ENCODE results near the gene WDR38. TPM values are rescaled to one million over a fixed set of nuclear protein-coding genes. Genes with fewer than 3 reads are reported as not detected.
A peak's percentile ranks its signal among the peaks of the same experiment; 100 is the strongest.
"Not testable (repeated sequence)": the region's sequence is repeated elsewhere in the genome, so short reads cannot be mapped to it uniquely, and the experiment has no call there.

Gene WDR38
- total RNA-seq, 1 donor from 2014 or later: not detected

- DNase-seq (ENCODE audit: low read depth in 2 of 2): peak in 1 of 2 donors; percentile 25
Measured at GRCh38 chr9:124834591-124834990, 18.7 kb upstream of the WDR38 start.

- DNase-seq (ENCODE audit: low read depth in 2 of 2): peak; percentile 83 to 84
Measured at GRCh38 chr9:124835026-124835557, 18.2 kb upstream of the WDR38 start.

GRCh38 chr9:124838132-124838531 lies 15.1 kb upstream of the WDR38 start:
- DNase-seq (ENCODE audit: low read depth in 2 of 2): not testable (repeated sequence)

GRCh38 chr9:124838567-124839275 lies 14.5 kb upstream of the WDR38 start:
- not testable (repeated sequence) for DNase-seq (ENCODE audit: low read depth in 2 of 2)

GRCh38 chr9:124839612-124840299 lies 13.5 kb upstream of the WDR38 start:
- no peak for DNase-seq (ENCODE audit: low read depth in 2 of 2)

- peak in 1 of 2 donors; percentile 33 for DNase-seq (ENCODE audit: low read depth in 2 of 2)
Measured at GRCh38 chr9:124840300-124840833, 12.9 kb upstream of the WDR38 start.

- no peak for DNase-seq (ENCODE audit: low read depth in 2 of 2)
Measured at GRCh38 chr9:124841075-124841821, 12.0 kb upstream of the WDR38 start.

- DNase-seq (ENCODE audit: low read depth in 2 of 2): no peak
Measured at GRCh38 chr9:124843456-124844034, 9.7 kb upstream of the WDR38 start.

GRCh38 chr9:124844291-124844690 lies 9.0 kb upstream of the WDR38 start:
- no peak for DNase-seq (ENCODE audit: low read depth in 2 of 2)

GRCh38 chr9:124846467-124846866 lies 6.8 kb upstream of the WDR38 start:
- DNase-seq (ENCODE audit: low read depth in 2 of 2): not testable (repeated sequence)

- no peak for DNase-seq (ENCODE audit: low read depth in 2 of 2)
Measured at GRCh38 chr9:124846969-124847368, 6.3 kb upstream of the WDR38 start.

GRCh38 chr9:124849801-124850200 lies 3.5 kb upstream of the WDR38 start:
- peak; percentile 60 to 89 for DNase-seq (ENCODE audit: low read depth in 2 of 2)

- no peak for DNase-seq (ENCODE audit: low read depth in 2 of 2)
Measured at GRCh38 chr9:124852121-124852828, 985 bp upstream of the WDR38 start.

GRCh38 chr9:124853605-124854143 lies 414 bp downstream of the WDR38 start:
- no peak for DNase-seq (ENCODE audit: low read depth in 2 of 2)

- DNase-seq (ENCODE audit: low read depth in 2 of 2): no peak
Measured at GRCh38 chr9:124854161-124854560, 901 bp downstream of the WDR38 start.

- DNase-seq (ENCODE audit: low read depth in 2 of 2): no peak
Measured at GRCh38 chr9:124854822-124855221, 1.6 kb downstream of the WDR38 start.

GRCh38 chr9:124855566-124855943 lies 2.3 kb downstream of the WDR38 start:
- no peak for DNase-seq (ENCODE audit: low read depth in 2 of 2)

GRCh38 chr9:124855944-124856765 lies 2.9 kb downstream of the WDR38 start:
- DNase-seq (ENCODE audit: low read depth in 2 of 2): peak in 1 of 2 donors; percentile 50

GRCh38 chr9:124857533-124858162 lies 4.4 kb downstream of the WDR38 start:
- DNase-seq (ENCODE audit: low read depth in 2 of 2): no peak
